Spleen (tissue), 11 donors: ENCODE measurements around the gene GRM1. TPM values are rescaled to one million over a fixed set of nuclear protein-coding genes. Genes with fewer than 3 reads are reported as not detected.

Source experiments
- DNase-seq: peaks from one replicate; pipeline ENCODE4 v3.0.0-alpha.2; 2020
- H3K27ac ChIP-seq, 8 donors: fragments of 200-600 bp; sonication (generic) in 7 of 8; 1 replicate in 4 of 8; 2 replicates in 4 of 8; pipeline versions ENCODE4 v1.5.0 to v1.8.0; 2016 to 2021; ENCODE audit warnings: inconsistent platforms in 4 of 8, mild to moderate bottlenecking in 4 of 8, moderate library complexity in 1 of 8
- H3K27me3 ChIP-seq, 7 donors: fragments of 200-600 bp; sonication (generic) in 6 of 7; replicated peaks in 1 of 7; 1 replicate in 4 of 7; 2 replicates in 3 of 7; pipeline versions ENCODE4 v1.5.0 to v1.8.0; 2016 to 2021; ENCODE audit warnings: inconsistent platforms in 3 of 7, mild to moderate bottlenecking in 1 of 7
- H3K36me3 ChIP-seq, 6 donors: fragments of 200-600 bp; sonication (generic) in 5 of 6; 1 replicate in 4 of 6; 2 replicates in 2 of 6; pipeline versions ENCODE4 v1.5.0 to v1.8.0; 2016 to 2021; ENCODE audit warnings: inconsistent platforms in 2 of 6
- H3K4me1 ChIP-seq, 6 donors: fragments of 200-600 bp; sonication (generic) in 5 of 6; 1 replicate in 3 of 6; 2 replicates in 3 of 6; pipeline versions ENCODE4 v1.5.0 to v1.8.0; 2016 to 2021; ENCODE audit warnings: inconsistent platforms in 3 of 6
- H3K4me3 ChIP-seq, 8 donors: fragments of 200-600 bp; sonication (generic) in 7 of 8; 1 replicate in 4 of 8; 2 replicates in 4 of 8; pipeline versions ENCODE4 v1.5.0 to v1.8.0; 2016 to 2021; ENCODE audit warnings: inconsistent platforms in 4 of 8, mild to moderate bottlenecking in 4 of 8, moderate library complexity in 2 of 8
- H3K9me3 ChIP-seq, 8 donors: fragments of 200-600 bp; sonication (generic) in 7 of 8; 1 replicate in 4 of 8; 2 replicates in 4 of 8; pipeline versions ENCODE4 v1.5.0 to v1.8.0; 2016 to 2021; ENCODE audit warnings: inconsistent platforms in 4 of 8
- POLR2A ChIP-seq, 3 donors: fragments of 450-650 bp; IDR thresholded peaks; one replicate each; pipeline ENCODE4 v1.5.1; 2017; ENCODE audit warnings: antibody characterized with exemption in 3 of 3, mild to moderate bottlenecking in 1 of 3
- POLR2AphosphoS5 ChIP-seq, 3 donors: sonication (generic); formaldehyde crosslinking; IDR thresholded peaks; one replicate each; pipeline ENCODE4 v1.5.1; 2017; ENCODE audit warnings: antibody characterized with exemption in 3 of 3
- WGBS, 5 donors: extraction: QIAGEN DNeasy Blood & Tissue Kit in 3 of 5; methylation state at CpG; one replicate each; pipeline versions ENCODE4 v1.1.5 to v1.1.7; 2013 to 2018; 5-methylcytosine and 5-hydroxymethylcytosine counted together
- intact Hi-C: fragments of 100-400 bp; cut with DNase I; formaldehyde crosslinking; loops from one replicate; pipeline ENCODE4 v1.15.0; 2023; ENCODE audit warnings: low total_unique reads
- polyA plus RNA-seq, 3 donors: library from polyadenylated mRNA; stranded (reverse); fragments of 200-250 nt; gene quantifications; one replicate each; pipeline ENCODE4 v1.2.1, GENCODE V29; 2013
- total RNA-seq, 7 donors: library from RNA; depleted of rRNA in 3 of 7; stranded (reverse); fragments of >200 nt in 3 of 7; fragmentation: NEBNext Ultra II Directional in 4 of 7; extraction: Animal tissue kit (Norgen Biotek cat#: 25700) in 4 of 7; gene quantifications; one replicate each; pipeline versions ENCODE4 v1.1.0 to v1.2.1, GENCODE V29; 2016 to 2021
- TF ChIP-seq, protein P1 (sequence below), 11 experiments: fragments of 200-600 bp in 7 of 11; fragments of 450-650 bp in 4 of 11; sonication (generic) in 4 of 11; IDR thresholded peaks in 8 of 11; conservative IDR thresholded peaks in 3 of 11; 1 replicate in 7 of 11; 2 replicates in 4 of 11; pipeline versions ENCODE4 v1.4.0 to v1.8.0; 2016 to 2021; ENCODE audit warnings: antibody characterized with exemption in 11 of 11, inconsistent platforms in 4 of 11, mild to moderate bottlenecking in 1 of 11
- donor health status: healthy with polysubstance abuse.
- donor health status: DM: no; HTN: no; CAD: no; lungs with moderate emphysema.
- donor health status: DM: no; HTN: no; CAD: no.
- donor health status: Bipolar disorder and iron deficiency.
- donor health status: healthy.
- donor health status: DM: no; HTN: no; CAD: no.
- donor health status: DM: yes; HTN: yes; CAD: no.

The GRM1 gene
- total and polyA plus RNA-seq, 10 donors = under 0.01 to 0.19 (median 0.09) TPM; not detected in 3

DNA sequence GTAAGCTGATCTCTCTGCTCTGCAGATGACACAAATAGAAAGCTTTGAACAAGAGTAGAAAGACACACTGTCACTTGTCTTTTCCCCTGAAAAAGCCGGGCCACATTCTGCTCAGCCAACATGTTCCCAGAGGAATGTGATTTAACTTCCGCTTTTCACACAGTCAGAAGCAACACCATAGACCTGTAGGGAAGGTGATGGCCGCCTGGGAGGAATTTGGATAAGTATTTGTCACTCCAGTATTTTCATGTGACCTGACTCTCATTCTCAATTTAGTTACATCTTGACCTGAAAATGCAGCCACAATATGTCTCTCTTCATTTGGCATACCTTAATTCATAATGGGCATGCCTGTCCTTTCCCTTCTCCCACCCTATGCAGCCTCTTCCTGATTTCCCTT, 2.0 kb upstream of the GRM1 start:
- Histone ChIP-seq H3K4me3 (no peak overlapping the region), H3K9me3 (peaks cover 0 to 3% (median 0%) of the 10 kb centered on the region in 8 donors), H3K27ac (no peak overlapping the region), H3K36me3 (no peaks in the 10 kb centered on the region), H3K27me3 (peaks cover 0 to 54% (median 34%) of the 10 kb centered on the region in 7 donors), H3K4me1 (peaks cover 0 to 4% (median 0%) of the 10 kb centered on the region in 6 donors)
- intact Hi-C loops = no loop called here
- no peak for DNase-seq
- WGBS, 5 donors = 65 to 80% (median 77%) methylated on average over 3 of the region's 3 CpGs
- TF ChIP-seq POLR2A (IDR thresholded peaks at IDR 0.05) (no peak), POLR2AphosphoS5 (IDR thresholded peaks at IDR 0.05) (no peak)
- TF ChIP-seq, protein P1, sequence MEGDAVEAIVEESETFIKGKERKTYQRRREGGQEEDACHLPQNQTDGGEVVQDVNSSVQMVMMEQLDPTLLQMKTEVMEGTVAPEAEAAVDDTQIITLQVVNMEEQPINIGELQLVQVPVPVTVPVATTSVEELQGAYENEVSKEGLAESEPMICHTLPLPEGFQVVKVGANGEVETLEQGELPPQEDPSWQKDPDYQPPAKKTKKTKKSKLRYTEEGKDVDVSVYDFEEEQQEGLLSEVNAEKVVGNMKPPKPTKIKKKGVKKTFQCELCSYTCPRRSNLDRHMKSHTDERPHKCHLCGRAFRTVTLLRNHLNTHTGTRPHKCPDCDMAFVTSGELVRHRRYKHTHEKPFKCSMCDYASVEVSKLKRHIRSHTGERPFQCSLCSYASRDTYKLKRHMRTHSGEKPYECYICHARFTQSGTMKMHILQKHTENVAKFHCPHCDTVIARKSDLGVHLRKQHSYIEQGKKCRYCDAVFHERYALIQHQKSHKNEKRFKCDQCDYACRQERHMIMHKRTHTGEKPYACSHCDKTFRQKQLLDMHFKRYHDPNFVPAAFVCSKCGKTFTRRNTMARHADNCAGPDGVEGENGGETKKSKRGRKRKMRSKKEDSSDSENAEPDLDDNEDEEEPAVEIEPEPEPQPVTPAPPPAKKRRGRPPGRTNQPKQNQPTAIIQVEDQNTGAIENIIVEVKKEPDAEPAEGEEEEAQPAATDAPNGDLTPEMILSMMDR (IDR thresholded peaks at IDR 0.05 in 8 of 11, conservative IDR thresholded peaks at IDR 0.05 in 3 of 11) = no peak

DNA sequence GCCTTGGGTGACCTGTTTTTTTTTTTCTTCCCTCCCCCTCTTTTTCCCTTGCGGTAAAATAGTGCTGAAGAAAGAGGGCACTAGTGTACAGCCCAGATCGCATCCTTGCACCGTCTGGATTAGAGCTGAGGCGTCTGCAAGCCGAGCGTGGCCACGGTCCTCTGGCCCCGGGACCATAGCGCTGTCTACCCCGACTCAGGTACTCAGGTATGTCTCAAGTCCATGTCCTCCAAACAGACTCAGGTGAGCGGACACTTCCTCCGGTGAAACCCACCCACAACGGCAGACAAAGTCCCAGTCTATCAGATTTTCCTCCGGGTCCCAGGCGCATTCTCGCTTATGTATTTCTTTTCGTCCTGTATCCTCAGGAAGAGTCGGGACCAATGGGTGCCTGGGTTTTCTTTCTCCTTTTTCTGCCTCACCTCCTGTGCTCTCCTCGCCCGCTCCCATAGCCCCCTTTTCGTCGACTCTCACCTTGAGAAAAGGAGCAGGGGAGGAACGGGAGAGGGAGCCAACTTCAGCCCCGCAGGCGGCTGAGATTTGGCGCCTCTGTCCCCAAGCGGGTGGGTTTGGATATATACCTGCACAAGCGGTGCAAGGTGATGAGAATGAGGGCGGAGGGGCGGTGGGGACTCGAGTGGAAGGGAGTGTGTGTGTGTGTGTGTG, 1.1 kb upstream of the GRM1 start:
- Histone ChIP-seq H3K27ac (no peak overlapping the region), H3K4me3 (no peak overlapping the region), H3K9me3 (peaks cover 0 to 3% (median 0%) of the 10 kb centered on the region in 8 donors), H3K36me3 (no peaks in the 10 kb centered on the region), H3K4me1 (peaks cover 0 to 4% (median 0%) of the 10 kb centered on the region in 6 donors), H3K27me3 (peaks cover 0 to 58% (median 34%) of the 10 kb centered on the region in 7 donors)
- DNase-seq = no peak
- intact Hi-C loops = no loop called here
- TF ChIP-seq POLR2AphosphoS5 (IDR thresholded peaks at IDR 0.05) (no peak), POLR2A (IDR thresholded peaks at IDR 0.05) (no peak)
- TF ChIP-seq, protein P1 (IDR thresholded peaks at IDR 0.05 in 8 of 11, conservative IDR thresholded peaks at IDR 0.05 in 3 of 11) = no peak
- 8 to 12% (median 10%) methylated on average over 31 of the region's 31 CpGs for WGBS, 5 donors

DNA sequence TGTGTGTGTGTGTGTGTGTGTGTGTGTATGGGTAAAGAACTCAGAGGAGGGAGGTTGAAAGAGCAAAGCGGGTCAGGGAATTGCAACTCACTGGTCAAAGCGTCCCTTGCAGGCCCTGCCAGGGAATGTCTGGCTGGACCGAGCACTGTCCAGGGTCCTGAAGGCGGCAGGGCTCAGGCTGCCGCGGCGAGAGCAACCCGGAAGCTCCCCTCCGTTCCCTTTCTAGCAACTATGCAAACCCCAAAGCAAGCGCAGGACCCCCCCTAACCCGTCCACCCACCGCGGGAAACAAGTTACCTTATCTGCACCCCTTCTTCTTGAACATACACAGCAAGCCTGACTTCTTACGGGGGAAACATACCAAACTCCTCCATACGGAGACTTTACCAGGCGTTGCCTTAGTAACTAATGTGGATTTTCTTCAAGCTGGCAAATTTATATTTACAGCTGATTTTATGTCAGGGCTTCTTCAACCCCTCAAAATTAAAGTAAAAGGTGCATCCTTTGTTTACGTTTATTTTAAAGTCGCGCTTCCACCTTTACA, 538 bp upstream of the GRM1 start:
- WGBS, 5 donors = 4 to 13% (median 6%) methylated on average over 19 of the region's 19 CpGs
- Histone ChIP-seq H3K4me3 (peak overlapping the region in 1 of 8 donors; percentile 39), H3K27ac (no peak overlapping the region), H3K27me3 (peaks cover 0 to 58% (median 34%) of the 10 kb centered on the region in 7 donors), H3K4me1 (peaks cover 0 to 4% (median 0%) of the 10 kb centered on the region in 6 donors), H3K9me3 (peaks cover 0 to 3% (median 0%) of the 10 kb centered on the region in 8 donors), H3K36me3 (no peaks in the 10 kb centered on the region)
- TF ChIP-seq POLR2AphosphoS5 (IDR thresholded peaks at IDR 0.05) (no peak), POLR2A (IDR thresholded peaks at IDR 0.05) (no peak)
- TF ChIP-seq, protein P1 (IDR thresholded peaks at IDR 0.05 in 8 of 11, conservative IDR thresholded peaks at IDR 0.05 in 3 of 11) = no peak
- intact Hi-C loops = no loop called here
- DNase-seq = peak; percentile 78

DNA sequence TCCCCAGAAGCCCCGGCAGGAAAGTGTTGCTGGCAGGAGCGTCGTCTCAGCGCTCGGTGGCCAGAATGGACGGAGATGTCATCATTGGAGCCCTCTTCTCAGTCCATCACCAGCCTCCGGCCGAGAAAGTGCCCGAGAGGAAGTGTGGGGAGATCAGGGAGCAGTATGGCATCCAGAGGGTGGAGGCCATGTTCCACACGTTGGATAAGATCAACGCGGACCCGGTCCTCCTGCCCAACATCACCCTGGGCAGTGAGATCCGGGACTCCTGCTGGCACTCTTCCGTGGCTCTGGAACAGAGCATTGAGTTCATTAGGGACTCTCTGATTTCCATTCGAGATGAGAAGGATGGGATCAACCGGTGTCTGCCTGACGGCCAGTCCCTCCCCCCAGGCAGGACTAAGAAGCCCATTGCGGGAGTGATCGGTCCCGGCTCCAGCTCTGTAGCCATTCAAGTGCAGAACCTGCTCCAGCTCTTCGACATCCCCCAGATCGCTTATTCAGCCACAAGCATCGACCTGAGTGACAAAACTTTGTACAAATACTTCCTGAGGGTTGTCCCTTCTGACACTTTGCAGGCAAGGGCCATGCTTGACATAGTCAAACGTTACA, 817 bp downstream of the GRM1 start:
- no peak for DNase-seq
- H3K36me3 ChIP-seq = no peaks in the 10 kb centered on the region
- H3K4me1 ChIP-seq = peaks cover 0 to 4% (median 0%) of the 10 kb centered on the region in 6 donors
- no peak overlapping the region for H3K27ac ChIP-seq
- peaks cover 0 to 3% (median 0%) of the 10 kb centered on the region in 8 donors for H3K9me3 ChIP-seq
- WGBS, 5 donors = 18 to 36% (median 25%) methylated on average over 22 to 25 of the region's 25 CpGs
- no peak overlapping the region for H3K4me3 ChIP-seq
- intact Hi-C loops = no loop called here
- no peak for TF ChIP-seq POLR2AphosphoS5 (IDR thresholded peaks at IDR 0.05)
- TF ChIP-seq, protein P1 (IDR thresholded peaks at IDR 0.05 in 8 of 11, conservative IDR thresholded peaks at IDR 0.05 in 3 of 11) = no peak
- peaks cover 0 to 58% (median 34%) of the 10 kb centered on the region in 7 donors for H3K27me3 ChIP-seq
